ENCODE results near the gene PRELID3B.

Gene PRELID3B

GRCh38 chr20:59073582-59073981 lies 31.0 kb upstream of the PRELID3B start:
- no peak for TF ChIP-seq CTCF (IDR thresholded peaks at IDR 0.05; ENCODE audit: low read depth, low read length)
- Histone ChIP-seq H3K27me3 (ENCODE audit: insufficient read depth, low read depth, severe bottlenecking) (no peaks in the 10 kb centered on the region), H3K36me3 (no peaks in the 10 kb centered on the region), H3K27ac (no peak overlapping the region), H3K9me3 (ENCODE audit: severe bottlenecking) (no peaks in the 10 kb centered on the region), H3K4me3 (ENCODE audit: low read depth, low read length) (no peak overlapping the region)
- no peak for DNase-seq

DNA sequence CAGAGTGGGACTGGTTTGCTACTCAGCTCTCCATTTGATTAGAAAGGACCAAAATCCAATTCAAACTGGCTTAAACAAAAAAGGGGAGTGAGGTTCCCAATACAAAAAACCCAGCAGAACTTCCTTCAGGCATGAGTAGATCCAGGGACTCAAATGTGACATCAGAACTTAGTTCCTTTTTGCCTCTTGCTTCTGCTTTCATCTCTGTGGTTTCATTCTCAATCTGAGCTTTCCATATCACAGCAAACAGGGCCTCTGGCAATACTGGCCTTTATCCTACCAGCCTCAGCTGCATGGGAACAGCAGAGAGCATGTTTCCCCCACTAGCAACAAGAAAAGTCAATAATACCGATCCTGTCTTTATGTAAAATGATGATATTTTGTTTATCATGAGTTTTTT lies 28.6 kb upstream of the PRELID3B start:
- Histone ChIP-seq H3K27ac (no peak overlapping the region), H3K36me3 (no peaks in the 10 kb centered on the region), H3K27me3 (ENCODE audit: insufficient read depth, low read depth, severe bottlenecking) (no peaks in the 10 kb centered on the region), H3K4me3 (ENCODE audit: low read depth, low read length) (no peak overlapping the region), H3K9me3 (ENCODE audit: severe bottlenecking) (no peaks in the 10 kb centered on the region)
- TF ChIP-seq CTCF (IDR thresholded peaks at IDR 0.05; ENCODE audit: low read depth, low read length): no peak
- no peak for DNase-seq

DNA sequence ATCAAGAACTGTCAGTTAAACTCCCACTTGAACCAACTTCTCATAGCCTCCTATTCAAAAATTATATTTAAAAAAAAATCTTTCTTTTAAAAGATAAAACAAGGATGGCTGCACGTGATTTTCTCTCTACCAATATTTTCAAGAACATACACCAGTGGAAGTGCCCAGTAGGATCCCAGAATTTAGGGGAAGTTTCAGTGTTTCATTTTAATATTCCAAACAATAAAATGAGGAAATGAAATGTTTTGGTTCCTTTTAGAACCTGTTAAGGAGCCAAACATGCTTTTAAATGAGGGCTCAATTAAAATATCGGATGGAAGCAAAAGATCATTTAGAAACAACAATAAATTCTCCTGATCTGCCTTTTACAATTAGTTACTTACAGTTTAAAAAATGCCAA lies 26.4 kb upstream of the PRELID3B start:
- Histone ChIP-seq H3K9me3 (ENCODE audit: severe bottlenecking) (no peaks in the 10 kb centered on the region), H3K27me3 (ENCODE audit: insufficient read depth, low read depth, severe bottlenecking) (no peaks in the 10 kb centered on the region), H3K27ac (no peak overlapping the region), H3K36me3 (no peaks in the 10 kb centered on the region), H3K4me3 (ENCODE audit: low read depth, low read length) (no peak overlapping the region)
- TF ChIP-seq CTCF (IDR thresholded peaks at IDR 0.05; ENCODE audit: low read depth, low read length): no peak
- no peak for DNase-seq

- H3K27me3 ChIP-seq (ENCODE audit: insufficient read depth, low read depth, severe bottlenecking): no peaks in the 10 kb centered on the region
- TF ChIP-seq CTCF (IDR thresholded peaks at IDR 0.05; ENCODE audit: low read depth, low read length): no peak
- H3K36me3 ChIP-seq: no peaks in the 10 kb centered on the region
- no peak for DNase-seq
- H3K9me3 ChIP-seq (ENCODE audit: severe bottlenecking): no peaks in the 10 kb centered on the region
- H3K4me3 ChIP-seq (ENCODE audit: low read depth, low read length): no peak overlapping the region
- H3K27ac ChIP-seq: no peak overlapping the region
These were observed 25.9 kb upstream of the PRELID3B start for GRCh38 chr20:59068534-59068933.

DNA sequence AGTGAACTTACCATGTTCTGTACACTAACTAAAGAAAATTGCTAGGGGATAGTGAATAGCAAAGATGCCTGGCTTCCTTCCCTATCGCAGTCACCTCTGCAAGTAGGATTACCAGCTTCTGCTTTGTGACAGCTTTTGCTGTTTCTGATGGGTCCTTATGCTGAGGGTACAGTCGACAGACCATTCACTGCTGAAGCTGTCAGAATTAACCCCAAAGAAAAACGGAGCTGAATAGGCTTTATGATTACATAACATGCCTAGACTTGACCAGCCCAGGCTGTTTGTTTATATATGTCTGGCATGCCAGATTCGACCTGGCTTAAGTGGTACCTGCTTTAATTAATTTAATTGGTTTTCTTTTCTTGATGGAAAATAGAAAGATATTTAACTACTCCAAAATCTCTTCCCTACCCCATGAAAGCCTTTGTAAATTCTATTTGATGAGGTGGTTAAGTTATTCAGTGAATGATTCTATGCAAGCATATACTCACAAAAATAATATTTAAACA lies 21.7 kb upstream of the PRELID3B start:
- peak; percentile 51 for DNase-seq
- Histone ChIP-seq H3K9me3 (ENCODE audit: severe bottlenecking) (no peaks in the 10 kb centered on the region), H3K27ac (peak overlapping the region; percentile 74), H3K4me3 (ENCODE audit: low read depth, low read length) (peak overlapping the region; percentile 31), H3K27me3 (ENCODE audit: insufficient read depth, low read depth, severe bottlenecking) (no peaks in the 10 kb centered on the region), H3K36me3 (no peaks in the 10 kb centered on the region)
- no peak for TF ChIP-seq CTCF (IDR thresholded peaks at IDR 0.05; ENCODE audit: low read depth, low read length)

Measured in WERI-Rb-1 (cell line).